GM12801 (cell line): ENCODE results near the gene DERA.

Experiments used
- TF ChIP-seq, protein P1 (sequence below): IDR thresholded peaks from one replicate; pipeline ENCODE4 v1.5.1; 2011; ENCODE audit warnings: control low read depth; ENCODE audit not compliant: insufficient read length; ENCODE audit errors: extremely low read depth

Gene DERA

GRCh38 chr12:15918066-15918465 is 6.9 kb downstream of the DERA start:
- TF ChIP-seq, protein P1, sequence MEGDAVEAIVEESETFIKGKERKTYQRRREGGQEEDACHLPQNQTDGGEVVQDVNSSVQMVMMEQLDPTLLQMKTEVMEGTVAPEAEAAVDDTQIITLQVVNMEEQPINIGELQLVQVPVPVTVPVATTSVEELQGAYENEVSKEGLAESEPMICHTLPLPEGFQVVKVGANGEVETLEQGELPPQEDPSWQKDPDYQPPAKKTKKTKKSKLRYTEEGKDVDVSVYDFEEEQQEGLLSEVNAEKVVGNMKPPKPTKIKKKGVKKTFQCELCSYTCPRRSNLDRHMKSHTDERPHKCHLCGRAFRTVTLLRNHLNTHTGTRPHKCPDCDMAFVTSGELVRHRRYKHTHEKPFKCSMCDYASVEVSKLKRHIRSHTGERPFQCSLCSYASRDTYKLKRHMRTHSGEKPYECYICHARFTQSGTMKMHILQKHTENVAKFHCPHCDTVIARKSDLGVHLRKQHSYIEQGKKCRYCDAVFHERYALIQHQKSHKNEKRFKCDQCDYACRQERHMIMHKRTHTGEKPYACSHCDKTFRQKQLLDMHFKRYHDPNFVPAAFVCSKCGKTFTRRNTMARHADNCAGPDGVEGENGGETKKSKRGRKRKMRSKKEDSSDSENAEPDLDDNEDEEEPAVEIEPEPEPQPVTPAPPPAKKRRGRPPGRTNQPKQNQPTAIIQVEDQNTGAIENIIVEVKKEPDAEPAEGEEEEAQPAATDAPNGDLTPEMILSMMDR: no peak

DNA sequence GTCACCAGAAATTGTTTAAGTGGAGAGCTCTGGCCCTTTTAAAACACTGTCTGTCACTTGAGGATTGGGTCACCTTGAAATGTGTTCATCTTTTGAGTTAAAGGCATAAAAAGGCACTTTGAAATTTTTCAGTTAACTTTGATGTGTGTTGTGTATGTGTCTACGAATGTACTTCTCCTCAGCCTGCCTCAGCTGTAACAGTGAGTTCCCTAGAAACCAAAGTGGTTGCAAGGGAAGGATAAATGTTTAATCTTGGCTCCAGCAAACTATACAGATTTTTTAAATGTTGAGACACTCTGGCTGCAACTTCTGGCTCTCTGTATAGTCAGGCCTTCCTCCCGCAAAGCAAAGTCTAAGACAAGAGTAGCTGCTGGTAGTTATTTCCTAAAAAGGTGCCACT is 8.3 kb downstream of the DERA start:
- TF ChIP-seq, protein P1: no peak

- TF ChIP-seq, protein P1: no peak
Measured at GRCh38 chr12:15924956-15925355, 13.8 kb downstream of the DERA start.

DNA sequence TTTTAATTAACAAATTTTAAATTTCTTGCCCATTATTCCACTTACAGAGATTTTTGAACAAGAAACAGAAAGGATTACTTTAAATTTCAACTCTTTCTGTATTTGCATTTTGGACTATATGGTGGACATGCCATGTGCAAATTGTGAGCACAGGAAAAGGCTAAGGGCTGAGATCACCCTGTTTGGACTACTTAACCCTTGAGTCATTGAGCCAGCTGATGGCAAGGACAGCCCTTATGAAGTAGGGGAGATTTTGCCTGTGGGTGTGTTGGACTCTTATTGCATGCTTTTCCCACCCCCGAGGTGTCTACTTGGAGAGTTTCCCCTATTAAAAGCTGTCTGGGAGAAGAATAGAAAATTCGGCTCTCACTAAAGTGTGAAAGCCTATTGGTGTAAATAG is 17.2 kb downstream of the DERA start:
- TF ChIP-seq, protein P1: no peak

- TF ChIP-seq, protein P1: no peak
Measured at GRCh38 chr12:15928870-15929571, 17.9 kb downstream of the DERA start.

DNA sequence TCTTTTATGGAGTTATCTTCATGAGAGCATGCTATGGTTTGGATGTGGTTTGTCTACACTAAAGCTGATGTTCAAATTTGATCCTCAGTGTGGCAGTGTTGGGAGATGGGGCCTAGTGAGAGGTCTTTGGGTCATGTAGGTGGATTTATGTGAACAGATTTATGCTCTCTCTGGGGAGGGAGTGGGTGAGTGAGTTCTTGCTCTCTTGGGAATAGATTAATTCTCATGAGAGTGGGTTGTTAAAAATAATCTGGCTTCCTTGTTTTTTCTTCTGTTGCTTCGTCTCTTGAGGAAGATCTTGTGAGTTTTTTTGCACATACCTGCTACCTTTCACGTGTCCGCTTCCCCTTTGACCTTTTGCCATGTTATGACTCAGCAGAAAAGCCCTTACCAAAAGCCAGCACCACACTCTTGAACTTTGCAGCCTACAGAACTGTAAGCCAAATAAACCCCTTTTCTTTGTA is 20.5 kb downstream of the DERA start:
- TF ChIP-seq, protein P1: no peak

DNA sequence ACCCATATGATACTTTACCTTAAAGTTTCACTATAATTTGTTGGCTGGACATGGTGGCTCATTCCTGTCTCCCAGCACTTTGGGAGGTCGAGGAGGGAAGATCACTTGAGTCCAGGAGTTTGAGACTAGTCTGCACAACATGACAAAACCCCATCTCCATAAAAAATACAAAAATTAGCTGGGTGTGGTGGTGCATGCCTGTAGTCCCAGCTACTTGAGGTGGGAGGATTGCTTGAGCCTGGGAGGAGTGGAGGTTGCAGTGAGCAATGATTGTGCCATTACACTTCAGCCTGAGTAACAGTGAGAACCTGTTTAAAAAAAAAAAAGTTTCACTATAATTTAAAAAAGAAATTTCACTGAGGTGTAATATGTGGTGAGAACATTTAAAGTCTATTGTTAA is 21.2 kb downstream of the DERA start:
- TF ChIP-seq, protein P1: no peak

DNA sequence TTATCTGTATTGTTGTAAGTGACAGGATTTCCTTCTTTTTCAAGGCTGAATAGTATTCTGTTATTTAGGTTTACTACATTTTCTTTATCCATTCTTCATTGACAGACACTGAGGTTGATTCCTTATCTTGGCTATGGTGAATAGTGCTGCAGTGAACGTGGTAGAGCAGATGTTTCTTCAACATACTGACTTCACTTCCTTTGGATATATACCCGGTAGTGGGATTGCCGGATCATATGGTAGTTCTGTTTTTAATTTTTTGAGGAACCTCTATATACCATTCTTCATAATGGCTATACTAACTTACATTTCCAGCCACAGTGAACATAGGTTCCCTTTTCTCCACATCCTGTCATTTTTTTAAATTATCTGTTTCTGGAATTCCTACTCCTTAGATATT is 21.8 kb downstream of the DERA start:
- TF ChIP-seq, protein P1: no peak
